Measurements from ENCODE around the gene BRF1. TPM values are rescaled to one million over a fixed set of nuclear protein-coding genes. Genes with fewer than 3 reads are reported as not detected.

The BRF1 gene
- total and polyA plus RNA-seq, 3 donors from 2014 or later: 30.3 to 112 (median 95.3) TPM

- 89 to 96% methylated on average over 7 of the region's 7 CpGs for WGBS, 2 donors
- Histone ChIP-seq H3K4me3 (no peak overlapping the region), H3K27me3 (no peaks in the 10 kb centered on the region), H3K9me3 (no peaks in the 10 kb centered on the region), H3K27ac (no peak overlapping the region), H3K36me3 (ENCODE audit: low read depth, missing control alignments) (no peaks in the 10 kb centered on the region), H3K4me1 (no peaks in the 10 kb centered on the region)
- intact Hi-C loops (cut with DNase I; ENCODE audit: low total_unique reads): no loop called here
- no peak for TF ChIP-seq CTCF (IDR thresholded peaks at IDR 0.05)
- TF ChIP-seq POLR2A (IDR thresholded peaks at IDR 0.05): no peak
- no peak for DNase-seq
These were observed 42.0 kb downstream of the BRF1 start for GRCh38 chr14:105258846-105259245.

GRCh38 chr14:105257464-105257863 lies 43.3 kb downstream of the BRF1 start:
- H3K4me3 ChIP-seq: no peak overlapping the region
- H3K27ac ChIP-seq: no peak overlapping the region
- no peak for TF ChIP-seq POLR2A (IDR thresholded peaks at IDR 0.05)
- no peak for TF ChIP-seq CTCF (IDR thresholded peaks at IDR 0.05)
- H3K36me3 ChIP-seq (ENCODE audit: low read depth, missing control alignments): no peaks in the 10 kb centered on the region
- no peaks in the 10 kb centered on the region for H3K4me1 ChIP-seq
- intact Hi-C loops (cut with DNase I; ENCODE audit: low total_unique reads): no loop called here
- DNase-seq: no peak
- H3K9me3 ChIP-seq: no peaks in the 10 kb centered on the region
- H3K27me3 ChIP-seq: no peaks in the 10 kb centered on the region
- WGBS, 2 donors: 92 to 94% methylated on average over 8 to 15 of the region's 15 CpGs

DNA sequence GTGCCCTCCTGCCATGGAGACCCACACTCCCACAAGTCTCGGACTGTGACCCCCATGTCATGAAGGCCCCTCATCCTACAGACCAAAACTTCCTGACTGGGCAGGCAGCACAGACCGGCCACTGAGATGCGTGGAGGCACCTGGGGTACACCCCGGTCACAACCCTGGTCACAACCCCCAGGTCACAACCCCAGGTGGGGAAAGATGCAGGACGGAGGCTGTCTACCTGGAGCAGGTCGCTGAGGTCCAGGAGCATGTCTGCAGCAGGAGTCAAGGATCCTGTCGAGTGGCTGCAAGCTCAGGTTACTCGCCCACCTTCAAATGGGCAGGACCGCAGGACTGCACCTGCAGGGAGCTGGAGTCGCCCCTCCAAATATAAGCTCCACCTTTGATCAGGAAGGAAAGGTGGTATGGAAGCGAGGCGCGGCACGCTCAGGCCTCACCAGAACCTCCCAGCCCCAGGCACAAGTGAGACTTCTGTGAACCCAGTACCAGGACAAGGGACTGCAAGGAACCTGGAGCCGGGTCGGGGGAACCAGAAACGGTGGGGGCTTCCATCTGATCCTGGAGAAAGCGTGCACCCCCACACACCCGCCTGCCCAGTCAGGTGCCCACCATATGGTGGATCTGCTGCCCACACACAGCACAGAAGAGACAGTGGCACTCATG lies 44.4 kb downstream of the BRF1 start:
- no peaks in the 10 kb centered on the region for H3K4me1 ChIP-seq
- no peaks in the 10 kb centered on the region for H3K9me3 ChIP-seq
- H3K27ac ChIP-seq: no peak overlapping the region
- no peaks in the 10 kb centered on the region for H3K27me3 ChIP-seq
- H3K4me3 ChIP-seq: no peak overlapping the region
- intact Hi-C loops (cut with DNase I; ENCODE audit: low total_unique reads): no loop called here
- H3K36me3 ChIP-seq (ENCODE audit: low read depth, missing control alignments): no peaks in the 10 kb centered on the region
- TF ChIP-seq POLR2A (IDR thresholded peaks at IDR 0.05): no peak
- no peak for TF ChIP-seq CTCF (IDR thresholded peaks at IDR 0.05)
- DNase-seq: no peak
- WGBS, 2 donors: 95 to 98% methylated on average over 10 to 19 of the region's 19 CpGs

- 61 to 74% methylated on average over 5 to 6 of the region's 6 CpGs for WGBS, 2 donors
- no peak for DNase-seq
- no peaks in the 10 kb centered on the region for H3K36me3 ChIP-seq (ENCODE audit: low read depth, missing control alignments)
These were observed 45.7 kb downstream of the BRF1 start for GRCh38 chr14:105255021-105255507.

More at GRCh38 chr14:105255021-105255507, 45.7 kb downstream of the BRF1 start:
- Histone ChIP-seq H3K27me3 (no peaks in the 10 kb centered on the region), H3K9me3 (no peaks in the 10 kb centered on the region), H3K4me1 (no peaks in the 10 kb centered on the region), H3K27ac (no peak overlapping the region), H3K4me3 (no peak overlapping the region)
- intact Hi-C loops (cut with DNase I; ENCODE audit: low total_unique reads): no loop called here
- TF ChIP-seq CTCF (IDR thresholded peaks at IDR 0.05): no peak
- no peak for TF ChIP-seq POLR2A (IDR thresholded peaks at IDR 0.05)

Data from testis (tissue), 3 donors.